Epithelial cell of esophagus (primary cell): ENCODE results near the gene MVB12B.
A peak's percentile ranks its signal among the peaks of the same experiment; 100 is the strongest.

Experiments used
- DNase-seq: peaks from one replicate; pipeline ENCODE4 v3.0.0; 2010; ENCODE audit warnings: low read depth
- H3K4me3 ChIP-seq: 2 replicates; pipeline ENCODE4 v1.5.1; 2011; ENCODE audit warnings: mild to moderate bottlenecking, low read length, control low read depth
- CTCF ChIP-seq: IDR thresholded peaks from 2 replicates; pipeline ENCODE4 v1.5.1; 2011; ENCODE audit warnings: low read depth, mild to moderate bottlenecking, low read length, control low read depth, inconsistent platforms; ENCODE audit not compliant: insufficient read depth; ENCODE audit errors: missing control alignments

The MVB12B gene

GRCh38 chr9:126470241-126470993 is 143.8 kb downstream of the MVB12B start:
- no peak for DNase-seq
- no peak overlapping the region for H3K4me3 ChIP-seq
- no peak for TF ChIP-seq CTCF

DNA sequence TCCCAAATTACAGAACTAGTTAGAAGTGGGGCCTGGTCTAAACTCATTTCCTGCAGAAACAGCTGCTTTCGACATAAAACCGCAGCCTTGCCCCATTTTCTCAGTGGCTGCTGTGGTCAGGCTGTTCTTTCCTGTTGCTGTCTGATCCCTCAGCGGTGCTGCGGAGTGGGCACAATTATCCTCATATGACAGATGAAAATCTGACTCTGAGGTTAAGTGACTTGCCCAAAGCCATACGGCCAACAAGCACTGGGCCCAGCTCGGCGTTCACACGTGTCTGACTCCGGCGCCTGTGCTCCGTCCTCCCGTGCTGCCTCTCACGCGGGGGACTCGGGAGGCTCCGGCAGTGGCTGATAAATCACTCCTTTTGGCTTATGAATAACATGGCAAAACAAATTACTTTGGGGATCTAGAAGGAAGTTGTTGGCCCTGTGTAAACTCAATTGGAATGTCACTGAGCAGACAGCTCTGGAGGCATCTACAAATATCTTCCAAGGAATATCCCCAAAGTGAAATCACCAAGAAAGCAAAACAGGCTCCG is 144.5 kb downstream of the MVB12B start:
- H3K4me3 ChIP-seq = no peak overlapping the region
- DNase-seq = no peak
- TF ChIP-seq CTCF = no peak

DNA sequence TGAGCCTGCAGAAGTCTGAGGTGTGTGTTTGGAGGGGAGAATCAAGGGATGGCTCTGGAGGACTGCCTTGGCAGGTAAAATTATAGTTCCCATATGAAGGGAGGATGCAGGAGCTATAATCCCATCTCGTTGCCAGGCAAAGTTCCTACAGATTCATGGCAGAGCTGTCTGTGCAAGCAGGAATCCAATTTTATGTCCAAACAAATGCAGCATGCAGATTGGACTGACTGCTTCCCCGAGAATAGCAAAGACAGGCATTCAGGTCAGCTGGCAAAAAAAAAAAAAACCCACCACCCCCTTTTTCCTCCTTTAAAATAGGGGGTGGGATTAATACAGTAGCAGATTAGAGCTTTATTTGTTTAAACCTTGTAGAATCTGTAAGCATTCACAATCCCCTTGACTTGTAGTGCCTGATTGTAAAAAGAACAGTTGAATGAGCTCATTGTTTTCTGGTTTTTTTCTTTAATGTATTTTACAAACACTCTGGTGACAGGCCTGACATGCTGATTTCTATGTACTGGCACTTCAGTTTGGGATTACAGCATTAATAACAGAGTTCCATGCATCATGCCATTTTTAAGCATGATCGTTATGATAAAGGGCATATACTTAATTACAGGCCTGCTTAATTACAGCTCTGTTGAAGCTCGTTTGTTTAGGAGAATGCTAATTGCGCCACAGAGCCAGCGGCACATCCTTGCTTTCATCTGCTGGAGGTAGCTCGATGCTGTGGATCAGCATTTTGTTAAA is 145.7 kb downstream of the MVB12B start:
- no peak for DNase-seq
- no peak overlapping the region for H3K4me3 ChIP-seq
- TF ChIP-seq CTCF = no peak

DNA sequence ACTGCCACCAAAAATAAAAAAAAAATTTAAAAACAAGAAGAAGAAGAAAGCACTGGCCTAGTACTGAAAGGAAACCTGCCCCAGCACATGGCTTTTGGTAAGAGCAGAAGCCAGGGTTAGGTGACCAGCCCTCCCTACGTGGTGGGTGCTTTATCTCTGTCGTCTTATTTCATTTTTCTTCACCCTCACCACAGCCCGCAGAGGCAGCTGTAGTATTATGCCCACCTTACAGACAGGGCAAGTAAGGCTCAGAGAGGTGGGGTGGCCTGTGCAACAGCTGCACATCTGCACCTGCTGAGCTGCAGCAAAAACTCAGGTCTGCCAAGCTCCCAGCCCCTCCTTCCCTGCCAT is 146.3 kb downstream of the MVB12B start:
- DNase-seq = no peak
- TF ChIP-seq CTCF = no peak
- H3K4me3 ChIP-seq = no peak overlapping the region

DNA sequence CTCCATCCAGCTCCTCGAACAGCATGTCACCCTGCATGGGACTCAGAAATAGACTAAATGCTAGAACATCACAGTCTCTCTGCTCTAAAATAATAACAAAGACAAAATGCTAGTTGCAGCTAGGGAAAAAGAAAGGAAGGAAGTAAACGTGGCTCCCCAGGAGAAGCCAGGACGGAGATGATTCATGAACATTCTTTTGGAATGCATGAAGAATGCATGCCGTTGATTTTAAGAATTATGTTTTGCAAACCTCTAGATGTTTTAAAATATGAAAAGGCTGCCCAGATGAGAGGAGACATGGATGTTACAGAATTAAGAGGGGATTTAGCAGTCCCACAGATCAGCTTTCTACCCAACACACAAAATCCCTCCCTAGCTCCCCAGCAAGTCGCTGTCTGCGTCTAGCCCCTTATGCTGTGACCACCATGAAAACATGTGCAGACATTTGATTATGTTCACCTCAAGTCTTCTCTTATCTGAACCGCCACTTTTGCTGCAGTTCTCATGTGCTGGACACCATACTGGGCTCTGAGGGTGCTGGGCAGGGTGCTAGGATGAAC is 147.7 kb downstream of the MVB12B start:
- no peak for TF ChIP-seq CTCF
- peak; percentile 8 for DNase-seq
- H3K4me3 ChIP-seq = no peak overlapping the region

DNA sequence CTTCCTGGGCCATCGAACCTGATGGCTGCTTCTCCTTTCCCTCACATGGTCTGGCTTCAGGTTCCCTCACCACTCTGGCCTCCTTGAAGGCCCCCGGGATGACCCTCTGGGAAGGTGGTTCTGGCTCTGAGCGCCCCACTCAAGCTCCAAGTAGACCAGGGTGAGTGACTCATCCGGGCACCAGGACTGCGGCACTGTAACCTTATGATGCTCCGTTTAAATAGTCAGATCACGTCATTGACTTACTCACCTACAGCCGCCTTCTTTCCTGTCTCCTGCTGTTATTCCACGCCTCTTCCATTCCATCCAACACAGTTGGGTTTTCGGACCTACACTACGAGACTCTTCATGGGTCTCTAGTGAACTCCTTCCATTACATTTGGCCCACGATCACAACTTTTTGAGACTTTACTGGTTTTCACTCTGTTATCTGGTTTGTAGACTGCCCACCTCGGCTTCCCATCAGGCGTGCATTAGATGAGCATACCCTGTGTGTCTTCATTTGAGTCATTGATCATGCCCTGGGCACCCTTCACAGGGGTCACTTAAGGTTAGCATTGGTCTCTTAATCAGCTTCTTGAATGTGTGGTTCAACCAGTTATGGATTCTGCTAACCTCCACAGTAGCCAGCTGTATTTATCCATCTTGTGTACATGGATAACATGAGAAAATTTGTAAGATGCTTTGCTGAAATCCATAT is 148.3 kb downstream of the MVB12B start:
- peak; percentile 46 for DNase-seq
- no peak for TF ChIP-seq CTCF
- no peak overlapping the region for H3K4me3 ChIP-seq
